Right lobe of liver (tissue), 4 donors: ENCODE data around the gene DRGX.

Experiments
- POLR2A ChIP-seq: fragments of 450-650 bp; IDR thresholded peaks from one replicate; pipeline ENCODE4 v1.6.1; 2017; ENCODE audit warnings: antibody characterized with exemption, mild to moderate bottlenecking
- TF ChIP-seq, protein P1 (sequence below), 4 donors: fragments of 200-600 bp in 3 of 4; fragments of 450-650 bp in 1 of 4; IDR thresholded peaks; one replicate each; pipeline versions ENCODE4 v1.5.1 to v1.8.0; 2016 to 2022; ENCODE audit warnings: antibody characterized with exemption in 4 of 4, mild to moderate bottlenecking in 2 of 4
- donor health status: DM: no; HTN: no; CAD: no.
- donor health status: DM: no; HTN: no; CAD: no.
- donor health status: DM: no; HTN: yes; CAD: no.

GRCh38 chr10:49371967-49372366 lies 23.9 kb downstream of the DRGX start:
- TF ChIP-seq, protein P1, sequence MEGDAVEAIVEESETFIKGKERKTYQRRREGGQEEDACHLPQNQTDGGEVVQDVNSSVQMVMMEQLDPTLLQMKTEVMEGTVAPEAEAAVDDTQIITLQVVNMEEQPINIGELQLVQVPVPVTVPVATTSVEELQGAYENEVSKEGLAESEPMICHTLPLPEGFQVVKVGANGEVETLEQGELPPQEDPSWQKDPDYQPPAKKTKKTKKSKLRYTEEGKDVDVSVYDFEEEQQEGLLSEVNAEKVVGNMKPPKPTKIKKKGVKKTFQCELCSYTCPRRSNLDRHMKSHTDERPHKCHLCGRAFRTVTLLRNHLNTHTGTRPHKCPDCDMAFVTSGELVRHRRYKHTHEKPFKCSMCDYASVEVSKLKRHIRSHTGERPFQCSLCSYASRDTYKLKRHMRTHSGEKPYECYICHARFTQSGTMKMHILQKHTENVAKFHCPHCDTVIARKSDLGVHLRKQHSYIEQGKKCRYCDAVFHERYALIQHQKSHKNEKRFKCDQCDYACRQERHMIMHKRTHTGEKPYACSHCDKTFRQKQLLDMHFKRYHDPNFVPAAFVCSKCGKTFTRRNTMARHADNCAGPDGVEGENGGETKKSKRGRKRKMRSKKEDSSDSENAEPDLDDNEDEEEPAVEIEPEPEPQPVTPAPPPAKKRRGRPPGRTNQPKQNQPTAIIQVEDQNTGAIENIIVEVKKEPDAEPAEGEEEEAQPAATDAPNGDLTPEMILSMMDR (IDR thresholded peaks at IDR 0.05) = no peak
- no peak for TF ChIP-seq POLR2A
